IPS-18a (cell line): ENCODE measurements around the gene SPO11.

Source experiments
- H3K27ac ChIP-seq: one replicate; pipeline ENCODE4 v1.5.1; 2013; ENCODE audit warnings: low read length
- H3K27me3 ChIP-seq: one replicate; pipeline ENCODE4 v1.6.1; 2013; ENCODE audit warnings: mild to moderate bottlenecking, low read length; ENCODE audit not compliant: control insufficient read depth, insufficient read depth
- H3K36me3 ChIP-seq: one replicate; pipeline ENCODE4 v1.6.1; 2013; ENCODE audit warnings: low read depth, low read length; ENCODE audit not compliant: control insufficient read depth
- H3K4me1 ChIP-seq: one replicate; pipeline ENCODE4 v1.6.1; 2013; ENCODE audit warnings: low read depth, low read length; ENCODE audit not compliant: control insufficient read depth
- H3K4me3 ChIP-seq: one replicate; pipeline ENCODE4 v1.5.1; 2013; ENCODE audit warnings: low read length
- H3K9ac ChIP-seq: one replicate; pipeline ENCODE4 v1.6.1; 2013; ENCODE audit warnings: mild to moderate bottlenecking, low read length, moderate library complexity
- H3K9me3 ChIP-seq: one replicate; pipeline ENCODE4 v1.6.1; 2013; ENCODE audit warnings: low read depth, low read length; ENCODE audit not compliant: control insufficient read depth

SPO11 gene

DNA sequence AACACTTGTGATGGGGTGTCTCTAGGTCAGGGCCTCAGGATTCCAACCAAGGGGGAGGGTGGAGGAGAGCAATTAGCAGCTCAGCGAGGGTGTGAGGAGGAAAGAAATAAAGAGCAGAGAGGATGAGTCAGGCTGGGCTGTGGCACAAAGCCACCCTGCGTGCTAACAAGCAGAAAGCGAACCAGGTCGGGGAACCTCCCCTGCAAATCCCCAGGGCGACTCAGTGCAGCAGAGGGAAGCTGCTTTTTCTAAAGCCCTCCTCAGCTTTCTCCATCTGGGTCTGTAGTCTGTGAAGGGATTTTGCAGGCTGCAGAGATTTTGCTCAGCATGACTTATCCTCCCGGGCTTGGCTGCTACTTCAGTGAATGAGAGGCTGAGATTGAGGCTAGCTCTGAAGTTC, 6.6 kb upstream of the SPO11 start:
- Histone ChIP-seq H3K9ac (no peak overlapping the region), H3K9me3 (no peaks in the 10 kb centered on the region), H3K27ac (no peak overlapping the region), H3K4me3 (no peak overlapping the region), H3K27me3 (no peaks in the 10 kb centered on the region), H3K4me1 (peaks cover 15% of the 10 kb centered on the region), H3K36me3 (no peaks in the 10 kb centered on the region)

DNA sequence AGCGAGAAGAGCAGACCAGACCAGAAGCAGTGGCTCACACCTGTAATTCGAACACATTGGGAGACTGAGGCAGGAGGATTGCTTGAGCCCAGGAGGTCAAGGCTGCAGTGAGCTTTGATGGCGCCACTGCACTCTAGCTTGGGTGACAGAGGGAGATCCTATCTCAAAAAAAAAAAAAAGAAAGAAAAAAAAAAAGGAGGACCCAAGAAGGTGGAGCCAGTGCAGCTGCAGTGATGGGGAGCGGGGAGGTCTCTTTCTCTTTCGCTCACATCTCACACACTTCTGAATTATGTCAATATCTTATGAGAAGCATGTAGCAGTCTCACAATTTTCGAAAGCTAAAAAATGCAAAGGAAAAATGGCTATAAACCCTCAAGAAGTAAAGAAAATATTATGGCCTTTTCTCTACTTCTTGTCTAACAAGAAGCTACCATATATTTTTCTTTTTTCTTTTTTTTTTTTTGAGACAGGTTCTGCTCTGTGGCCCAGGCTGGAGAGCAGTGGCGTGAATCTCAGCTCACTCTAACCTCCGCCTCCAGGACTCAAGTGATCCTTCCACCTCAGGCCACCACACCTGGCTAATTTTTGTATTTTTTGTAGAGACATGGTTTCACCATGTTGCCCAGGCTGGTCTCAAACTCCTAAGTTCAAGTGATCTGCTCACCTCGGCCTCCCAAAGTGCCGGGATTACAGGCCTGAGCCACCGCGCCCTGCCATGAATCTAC, 3.8 kb upstream of the SPO11 start:
- H3K4me3 ChIP-seq, result no peak overlapping the region
- H3K9ac ChIP-seq, result no peak overlapping the region
- no peaks in the 10 kb centered on the region for H3K9me3 ChIP-seq
- H3K27ac ChIP-seq, result no peak overlapping the region
- no peaks in the 10 kb centered on the region for H3K27me3 ChIP-seq
- no peaks in the 10 kb centered on the region for H3K36me3 ChIP-seq
- peaks cover 15% of the 10 kb centered on the region for H3K4me1 ChIP-seq

GRCh38 chr20:57326667-57327455, 2.7 kb upstream of the SPO11 start:
- Histone ChIP-seq H3K27ac (no peak overlapping the region), H3K4me3 (no peak overlapping the region), H3K9me3 (no peaks in the 10 kb centered on the region), H3K27me3 (no peaks in the 10 kb centered on the region), H3K9ac (no peak overlapping the region), H3K4me1 (peaks cover 15% of the 10 kb centered on the region), H3K36me3 (no peaks in the 10 kb centered on the region)

DNA sequence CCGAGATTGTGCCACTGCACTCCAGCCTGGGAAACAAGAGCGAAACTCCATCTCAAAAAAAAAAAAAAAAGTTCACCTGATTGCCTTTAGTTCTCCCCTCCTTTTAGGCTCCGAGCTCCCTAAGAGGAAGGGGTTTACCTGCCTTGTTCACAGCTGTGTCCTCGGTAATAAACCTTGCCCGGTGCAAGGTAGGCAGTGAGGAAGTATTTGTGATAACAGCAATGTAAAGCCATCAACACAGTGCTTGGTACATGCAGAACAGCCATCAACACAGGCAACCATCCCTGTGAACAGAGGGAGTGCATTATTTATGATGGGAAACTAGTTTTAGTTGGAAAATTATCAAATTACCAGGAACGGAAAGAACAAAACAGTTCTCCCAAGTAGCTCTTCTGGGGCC, 1.8 kb upstream of the SPO11 start:
- Histone ChIP-seq H3K27me3 (no peaks in the 10 kb centered on the region), H3K9ac (no peak overlapping the region), H3K9me3 (no peaks in the 10 kb centered on the region), H3K4me3 (no peak overlapping the region), H3K27ac (no peak overlapping the region), H3K4me1 (peaks cover 10% of the 10 kb centered on the region), H3K36me3 (no peaks in the 10 kb centered on the region)

DNA sequence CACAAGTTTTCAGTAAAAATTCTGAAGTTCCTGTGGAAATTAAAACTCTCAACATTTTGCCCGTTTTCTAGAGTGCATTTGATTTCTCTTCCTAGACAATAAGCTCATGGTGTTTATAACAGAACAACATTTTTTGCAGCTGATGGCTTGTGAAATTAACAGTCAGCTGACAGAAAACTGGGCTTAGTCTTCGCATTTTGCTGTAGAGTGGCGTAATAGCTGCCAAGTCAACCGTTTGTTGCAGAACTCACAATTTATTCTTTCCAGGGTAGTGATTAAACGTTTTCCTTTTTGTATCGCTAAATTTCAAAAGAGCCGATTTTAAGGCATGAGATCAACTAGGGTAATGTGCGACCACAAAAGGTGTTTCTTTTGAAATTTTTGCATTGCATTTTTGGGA, 1.4 kb downstream of the SPO11 start:
- Histone ChIP-seq H3K4me1 (peaks cover 5% of the 10 kb centered on the region), H3K27me3 (no peaks in the 10 kb centered on the region), H3K36me3 (no peaks in the 10 kb centered on the region), H3K9me3 (no peaks in the 10 kb centered on the region), H3K27ac (no peak overlapping the region), H3K9ac (no peak overlapping the region), H3K4me3 (no peak overlapping the region)

- H3K4me1 ChIP-seq, result no peaks in the 10 kb centered on the region
- no peaks in the 10 kb centered on the region for H3K27me3 ChIP-seq
- no peak overlapping the region for H3K27ac ChIP-seq
- no peaks in the 10 kb centered on the region for H3K9me3 ChIP-seq
- H3K36me3 ChIP-seq, result no peaks in the 10 kb centered on the region
- no peak overlapping the region for H3K4me3 ChIP-seq
- no peak overlapping the region for H3K9ac ChIP-seq
Measured at GRCh38 chr20:57332105-57333089, 2.8 kb downstream of the SPO11 start.

DNA sequence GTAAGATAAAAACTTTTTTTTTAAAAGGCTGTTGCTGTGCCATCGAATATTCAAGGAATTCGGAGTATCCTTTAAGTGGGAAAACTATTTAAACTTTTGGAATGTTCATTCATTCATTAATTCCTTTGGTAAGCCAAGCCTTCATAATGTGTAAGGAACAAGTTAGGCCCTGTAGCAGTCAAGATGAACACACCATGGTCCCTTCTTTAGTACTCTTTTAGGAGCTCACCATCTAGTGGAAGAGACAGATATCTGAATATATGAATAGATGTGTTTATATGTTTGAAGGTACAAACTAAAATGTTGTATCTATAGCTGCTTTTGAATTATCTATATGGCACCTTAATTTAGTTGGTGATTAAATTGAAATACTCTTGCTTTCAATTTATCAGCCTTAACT, 5.8 kb downstream of the SPO11 start:
- Histone ChIP-seq H3K36me3 (no peaks in the 10 kb centered on the region), H3K9me3 (no peaks in the 10 kb centered on the region), H3K27me3 (no peaks in the 10 kb centered on the region), H3K4me1 (no peaks in the 10 kb centered on the region), H3K4me3 (no peak overlapping the region), H3K9ac (no peak overlapping the region), H3K27ac (no peak overlapping the region)

DNA sequence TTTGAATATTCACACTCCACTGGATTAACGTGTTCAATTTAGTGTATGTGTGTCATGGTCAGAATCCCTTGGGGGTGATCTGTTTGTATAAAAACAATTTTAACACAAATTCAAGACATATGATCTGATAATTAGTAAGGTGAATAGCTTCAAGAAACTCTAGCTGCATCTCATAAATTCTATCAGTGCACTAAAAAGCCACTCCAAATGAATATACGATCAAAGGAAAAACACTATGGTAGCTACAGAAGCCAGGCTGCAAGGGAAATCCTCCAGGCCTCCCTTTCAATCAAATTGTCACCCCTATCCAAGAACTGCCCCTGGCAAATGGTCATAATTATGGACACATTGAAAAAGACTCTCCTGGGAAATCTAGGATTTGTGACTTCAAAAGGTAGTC, 12.1 kb downstream of the SPO11 start:
- Histone ChIP-seq H3K4me1 (peaks cover 3% of the 10 kb centered on the region), H3K9me3 (no peaks in the 10 kb centered on the region), H3K36me3 (no peaks in the 10 kb centered on the region), H3K27me3 (no peaks in the 10 kb centered on the region), H3K4me3 (no peak overlapping the region), H3K9ac (no peak overlapping the region), H3K27ac (no peak overlapping the region)

DNA sequence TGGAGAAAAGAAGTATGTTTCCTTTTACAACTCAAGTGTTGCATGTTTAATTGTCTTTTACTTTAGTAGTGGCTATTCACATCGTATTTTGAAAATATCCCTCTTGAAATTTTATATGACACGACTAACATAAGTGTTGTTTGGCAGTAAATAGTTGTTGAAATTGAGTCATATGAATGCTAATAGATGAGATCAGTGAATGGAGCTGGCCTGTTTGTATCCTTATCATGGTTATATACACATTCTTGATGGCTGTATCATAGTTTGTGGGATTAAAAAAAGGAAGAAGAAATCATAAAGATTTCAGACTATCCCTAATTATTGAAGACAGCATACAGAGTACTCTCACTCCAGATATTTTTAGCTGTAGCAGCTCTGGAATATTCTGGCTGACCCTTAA, 13.2 kb downstream of the SPO11 start:
- no peak overlapping the region for H3K4me3 ChIP-seq
- H3K9ac ChIP-seq, result no peak overlapping the region
- H3K4me1 ChIP-seq, result peaks cover 3% of the 10 kb centered on the region
- no peaks in the 10 kb centered on the region for H3K36me3 ChIP-seq
- no peaks in the 10 kb centered on the region for H3K9me3 ChIP-seq
- H3K27ac ChIP-seq, result no peak overlapping the region
- H3K27me3 ChIP-seq, result no peaks in the 10 kb centered on the region

GRCh38 chr20:57346477-57346876, 16.9 kb downstream of the SPO11 start:
- H3K4me3 ChIP-seq, result no peak overlapping the region
- no peak overlapping the region for H3K9ac ChIP-seq
- no peaks in the 10 kb centered on the region for H3K27me3 ChIP-seq
- H3K27ac ChIP-seq, result no peak overlapping the region
- H3K4me1 ChIP-seq, result peaks cover 3% of the 10 kb centered on the region
- H3K9me3 ChIP-seq, result no peaks in the 10 kb centered on the region
- H3K36me3 ChIP-seq, result no peaks in the 10 kb centered on the region

- no peaks in the 10 kb centered on the region for H3K27me3 ChIP-seq
- no peak overlapping the region for H3K4me3 ChIP-seq
- H3K36me3 ChIP-seq, result peaks cover under 1% of the 10 kb centered on the region
- no peak overlapping the region for H3K9ac ChIP-seq
- H3K4me1 ChIP-seq, result peaks cover 9% of the 10 kb centered on the region
- H3K27ac ChIP-seq, result no peak overlapping the region
- H3K9me3 ChIP-seq, result no peaks in the 10 kb centered on the region
Measured at GRCh38 chr20:57347393-57347792, 17.8 kb downstream of the SPO11 start.
